Activated B cell treated with CpG ODN at 0.5 μM for 24 hours (primary cell): ENCODE data around the gene CAMK2D. TPM values are rescaled to one million over a fixed set of nuclear protein-coding genes. Genes with fewer than 3 reads are reported as not detected.

Experiments used
- ATAC-seq: fragments of 200-7000 bp; cut with Tn5 transposase; one replicate; pipeline ENCODE4 v1.10.0; 2021; ENCODE audit warnings: low read depth, mild to moderate bottlenecking, moderate library complexity
- CTCF ChIA-PET: fragments of 350-600 bp; sonication (Branson Sonifier 250); formaldehyde crosslinking; loops from one replicate; lab custom pipeline; 2021; ENCODE audit warnings: antibody characterized with exemption; lab: Charles Lee
- POLR2A ChIA-PET: fragments of 350-600 bp; sonication (Branson Sonifier 250); formaldehyde crosslinking; loops from one replicate; lab custom pipeline; 2021; ENCODE audit warnings: antibody characterized with exemption; lab: Charles Lee
- DNase-seq: peaks from one replicate; pipeline ENCODE4 v3.0.0; 2022
- H3K27ac Mint-ChIP-seq: one replicate; pipeline ENCODE4 v1.8.0; 2020; ENCODE audit warnings: mixed read lengths
- H3K27me3 Mint-ChIP-seq: one replicate; pipeline ENCODE4 v1.8.0; 2021; ENCODE audit warnings: mixed read lengths
- H3K36me3 Mint-ChIP-seq: one replicate; pipeline ENCODE4 v1.8.0; 2021; ENCODE audit warnings: low read depth, mixed read lengths
- H3K4me1 Mint-ChIP-seq: one replicate; pipeline ENCODE4 v1.8.0; 2021; ENCODE audit warnings: mixed read lengths
- H3K4me3 Mint-ChIP-seq: one replicate; pipeline ENCODE4 v1.8.0; 2020; ENCODE audit warnings: mild to moderate bottlenecking, mixed read lengths
- H3K9me3 Mint-ChIP-seq: one replicate; pipeline ENCODE4 v1.8.0; 2020; ENCODE audit warnings: mixed read lengths
- CTCF ChIP-seq: fragments of 200-600 bp; IDR thresholded peaks from one replicate; pipeline ENCODE4 v1.8.0; 2022; ENCODE audit warnings: antibody characterized with exemption, mild to moderate bottlenecking
- intact Hi-C: fragments of 100-400 bp; cut with micrococcal nuclease; formaldehyde crosslinking; loops from one replicate; pipeline ENCODE4 v1.15.1; 2024
- total RNA-seq: library from RNA; stranded (reverse); gene quantifications from 2 replicates; pipeline ENCODE4 v1.2.3, GENCODE V29; 2022

The CAMK2D gene
- total RNA-seq, 1 donor from 2014 or later = 72.9 TPM

DNA sequence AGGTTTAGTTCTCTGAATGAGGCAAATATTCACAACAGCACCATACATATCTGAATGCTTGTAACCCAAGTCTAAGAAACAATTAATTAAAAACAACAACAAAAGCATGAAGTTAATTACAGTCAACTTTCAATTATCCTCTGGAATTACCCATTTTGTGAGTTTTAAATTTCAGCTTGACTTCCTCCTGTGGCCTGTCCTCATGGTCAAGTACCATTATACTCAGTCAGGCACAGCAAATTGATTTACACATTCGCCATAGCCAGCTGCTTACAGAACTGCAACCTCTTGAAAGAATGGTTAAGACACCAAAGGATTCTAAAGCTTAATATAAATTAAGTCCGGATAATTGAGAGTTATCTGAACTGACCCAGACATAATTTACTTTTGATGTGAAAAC is 306.5 kb downstream of the CAMK2D start:
- DNase-seq (no peak), ATAC-seq (no peak)
- Mint-ChIP-seq H3K9me3 (no peaks in the 10 kb centered on the region), H3K27ac (no peak overlapping the region), H3K36me3 (peaks cover 66% of the 10 kb centered on the region), H3K4me1 (peaks cover 15% of the 10 kb centered on the region), H3K4me3 (no peak overlapping the region), H3K27me3 (no peaks in the 10 kb centered on the region)
- TF ChIP-seq CTCF = no peak
- POLR2A ChIA-PET = no interaction called here
- intact Hi-C loops = no loop called here
- CTCF ChIA-PET = no interaction called here

DNA sequence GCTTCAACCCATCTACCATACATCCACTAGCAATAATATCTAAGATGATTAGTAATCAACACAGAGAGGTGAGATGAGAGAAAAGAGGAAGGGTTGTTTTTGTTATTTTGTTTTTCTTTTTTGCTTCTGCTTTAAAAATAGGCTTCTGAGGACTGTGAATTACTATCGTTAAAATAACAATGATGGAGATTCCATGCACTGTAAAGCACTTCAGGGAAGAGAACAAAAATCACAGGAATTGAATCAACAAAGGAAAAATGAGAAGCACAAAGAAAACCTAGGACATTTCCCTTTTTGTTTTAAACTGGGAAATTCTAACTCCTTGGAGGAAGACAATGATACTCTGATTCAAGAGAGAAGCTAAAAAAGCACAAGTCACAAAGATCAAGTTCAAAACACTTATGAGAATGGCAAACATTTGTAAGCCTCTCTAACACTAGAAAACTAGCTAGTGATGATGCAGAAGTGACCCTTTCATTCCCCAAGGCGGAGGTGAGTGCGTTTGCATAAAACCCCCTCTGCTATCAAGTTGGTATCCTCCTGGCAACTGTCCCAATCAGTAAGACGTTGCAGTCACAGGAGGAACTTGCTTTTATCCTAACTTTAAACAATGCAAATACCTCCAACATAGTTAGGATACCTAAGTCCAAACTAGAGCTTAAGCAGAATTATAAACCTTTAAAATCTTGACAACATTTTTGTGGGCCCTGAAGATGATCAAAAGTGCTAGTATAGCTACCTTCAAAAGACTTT is 308.5 kb downstream of the CAMK2D start:
- Mint-ChIP-seq H3K36me3 (peaks cover 51% of the 10 kb centered on the region), H3K27ac (peak overlapping the region; percentile 3), H3K4me1 (peaks cover 15% of the 10 kb centered on the region), H3K27me3 (no peaks in the 10 kb centered on the region), H3K9me3 (no peaks in the 10 kb centered on the region), H3K4me3 (no peak overlapping the region)
- TF ChIP-seq CTCF = no peak
- ATAC-seq = no peak
- CTCF ChIA-PET = no interaction called here
- intact Hi-C loops = no loop called here
- POLR2A ChIA-PET = interaction anchor here (0.9 kb wide), 1 partner anchor 309 kb away, joined by 3 read pairs; no protein-coding TSS in a partner anchor
- DNase-seq = no peak

- POLR2A ChIA-PET = no interaction called here
- CTCF ChIA-PET = no interaction called here
- Mint-ChIP-seq H3K4me3 (no peak overlapping the region), H3K27me3 (no peaks in the 10 kb centered on the region), H3K4me1 (peaks cover 15% of the 10 kb centered on the region), H3K36me3 (peaks cover 43% of the 10 kb centered on the region), H3K9me3 (no peaks in the 10 kb centered on the region), H3K27ac (no peak overlapping the region)
- intact Hi-C loops = no loop called here
- TF ChIP-seq CTCF = no peak
- DNase-seq (no peak), ATAC-seq (no peak)
Measured at GRCh38 chr4:113452152-113452551, 309.4 kb downstream of the CAMK2D start.

- H3K9me3 Mint-ChIP-seq = peaks cover 3% of the 10 kb centered on the region
- ATAC-seq = no peak
- POLR2A ChIA-PET = no interaction called here
- no peaks in the 10 kb centered on the region for H3K27me3 Mint-ChIP-seq
- TF ChIP-seq CTCF = no peak
- CTCF ChIA-PET = no interaction called here
- no peak overlapping the region for H3K27ac Mint-ChIP-seq
- peaks cover 15% of the 10 kb centered on the region for H3K4me1 Mint-ChIP-seq
- DNase-seq = no peak
- peaks cover 27% of the 10 kb centered on the region for H3K36me3 Mint-ChIP-seq
- no peak overlapping the region for H3K4me3 Mint-ChIP-seq
- intact Hi-C loops = no loop called here
Measured at GRCh38 chr4:113450295-113451080, 311.1 kb downstream of the CAMK2D start.

DNA sequence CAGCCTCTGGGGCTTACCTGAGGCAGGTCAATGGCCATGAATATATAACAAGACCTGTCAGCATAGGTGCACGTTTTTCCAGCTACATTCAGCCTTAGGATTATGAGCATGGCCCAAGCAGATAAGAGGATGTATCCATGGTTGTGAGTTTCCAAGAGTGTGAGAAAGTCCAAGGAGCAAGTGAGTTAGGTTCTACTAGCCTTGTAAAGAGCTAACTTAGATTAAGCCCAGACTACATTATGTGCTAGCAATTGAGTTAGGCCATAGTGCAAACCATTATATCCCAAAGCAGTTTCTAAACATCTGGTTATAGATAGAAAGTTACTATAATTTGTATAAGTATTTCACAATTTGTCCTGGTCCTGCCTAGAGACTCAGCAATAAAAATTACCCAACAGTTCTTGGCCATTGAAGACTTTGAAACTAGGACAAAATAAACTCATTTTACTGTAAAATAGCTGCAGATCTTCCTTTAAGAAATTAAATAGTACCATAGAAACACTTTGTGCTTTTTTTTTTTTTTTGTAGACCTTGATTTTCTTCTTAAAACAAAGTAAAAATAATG is 312.0 kb downstream of the CAMK2D start:
- ATAC-seq (no peak), DNase-seq (no peak)
- intact Hi-C loops = no loop called here
- CTCF ChIA-PET = no interaction called here
- peaks cover 19% of the 10 kb centered on the region for H3K36me3 Mint-ChIP-seq
- H3K4me3 Mint-ChIP-seq = no peak overlapping the region
- POLR2A ChIA-PET = no interaction called here
- no peak for TF ChIP-seq CTCF
- H3K4me1 Mint-ChIP-seq = peaks cover 15% of the 10 kb centered on the region
- peaks cover 3% of the 10 kb centered on the region for H3K9me3 Mint-ChIP-seq
- no peak overlapping the region for H3K27ac Mint-ChIP-seq
- no peaks in the 10 kb centered on the region for H3K27me3 Mint-ChIP-seq
